HG03469 (cell line): ENCODE results near the gene EGLN2.
"Not testable (repeated sequence)": the region's sequence is repeated elsewhere in the genome, so short reads cannot be mapped to it uniquely, and the experiment has no call there.

ENCODE experiments used
- ATAC-seq: cut with Tn5 transposase; IDR thresholded peaks from one replicate; pipeline ENCODE4 v1.9.1; 2021; ENCODE audit warnings: mild to moderate bottlenecking, moderate library complexity, moderate number of reproducible peaks; ENCODE audit not compliant: unreplicated experiment

Gene EGLN2

GRCh38 chr19:40798683-40799557 is at the start of gene EGLN2:
Gene EGLN2 (plus strand): TSS chr19:40799191. CDS start chr19:40800573, 1,382 bp downstream.
- ATAC-seq = peak; percentile 50

DNA sequence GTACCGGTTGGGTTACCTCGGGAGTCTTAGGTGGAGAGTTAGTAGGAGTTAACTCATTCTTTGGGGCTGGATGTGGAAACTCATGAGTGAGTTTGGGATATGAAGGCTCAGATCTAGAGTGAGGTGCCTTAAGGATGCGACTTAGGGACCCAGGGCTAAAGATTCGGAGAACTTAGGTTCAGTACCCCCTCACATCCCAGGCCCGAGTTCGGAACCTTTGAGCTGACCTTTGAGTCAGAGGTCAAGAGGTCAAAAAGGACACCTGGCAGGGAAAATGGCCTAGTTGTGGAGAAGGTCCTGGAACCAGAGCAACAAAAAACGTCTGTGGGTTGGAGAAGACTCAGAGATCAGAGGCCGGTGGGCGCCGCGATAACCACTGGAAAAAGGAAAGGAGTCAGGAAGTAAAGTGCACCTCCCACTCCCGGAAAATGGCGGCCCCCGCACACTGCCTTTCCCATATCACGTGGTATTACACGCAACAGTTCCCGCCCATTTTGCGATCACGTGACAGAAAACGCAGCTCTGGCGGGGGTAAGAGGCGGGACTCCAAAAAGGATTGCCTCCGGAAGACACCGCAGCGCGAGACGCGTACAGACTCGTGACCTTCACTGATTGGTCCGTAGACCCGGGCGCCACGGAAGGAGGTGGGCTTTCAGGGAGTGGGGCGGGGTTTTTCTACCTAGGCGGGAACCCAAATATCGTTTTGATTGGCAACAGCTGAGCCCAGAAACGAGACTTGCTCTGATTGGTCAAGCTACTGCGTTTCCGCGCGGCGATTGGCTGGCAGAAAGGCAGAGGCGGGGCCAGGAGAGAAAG is 48.7 kb upstream of the EGLN2 start, which contains the start of gene ACTMAP:
ACTMAP (minus strand) TSS at position 420 of the 816 bp plus-strand sequence. CDS start 674 bp downstream, outside the sequence.
- ATAC-seq = peak; percentile 67

- ATAC-seq = peak; percentile 38
Observed at GRCh38 chr19:40750874-40751537, 48.0 kb upstream of the EGLN2 start, which contains the start of gene SNRPA. Gene SNRPA (plus strand): TSS chr19:40751203. CDS start chr19:40751409, 206 bp downstream.

- no peak for ATAC-seq
Observed at GRCh38 chr19:40752257-40752781, 46.7 kb upstream of the EGLN2 start.

- no peak for ATAC-seq
Observed at GRCh38 chr19:40754611-40755247, 44.3 kb upstream of the EGLN2 start.

DNA sequence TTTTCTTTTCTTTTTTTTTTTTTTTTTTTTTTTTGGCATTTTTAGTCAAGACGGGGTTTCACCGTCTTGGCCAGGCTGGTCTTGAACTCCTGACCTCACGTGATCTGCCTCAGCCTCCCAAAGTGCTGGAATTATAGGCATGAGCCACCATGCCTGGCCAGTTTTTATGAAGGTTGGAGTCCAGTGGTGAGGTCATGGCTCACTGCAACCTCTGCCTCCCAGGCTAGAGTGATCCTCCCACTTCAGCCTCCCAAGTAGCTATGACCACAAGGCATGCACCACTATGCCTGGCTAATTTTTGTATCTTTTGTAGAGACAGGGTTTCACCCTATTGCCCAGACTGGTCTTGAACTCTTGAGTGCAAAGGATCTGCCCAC is 43.8 kb upstream of the EGLN2 start:
- no peak for ATAC-seq

GRCh38 chr19:40755791-40756190 is 43.2 kb upstream of the EGLN2 start:
- ATAC-seq = no peak

DNA sequence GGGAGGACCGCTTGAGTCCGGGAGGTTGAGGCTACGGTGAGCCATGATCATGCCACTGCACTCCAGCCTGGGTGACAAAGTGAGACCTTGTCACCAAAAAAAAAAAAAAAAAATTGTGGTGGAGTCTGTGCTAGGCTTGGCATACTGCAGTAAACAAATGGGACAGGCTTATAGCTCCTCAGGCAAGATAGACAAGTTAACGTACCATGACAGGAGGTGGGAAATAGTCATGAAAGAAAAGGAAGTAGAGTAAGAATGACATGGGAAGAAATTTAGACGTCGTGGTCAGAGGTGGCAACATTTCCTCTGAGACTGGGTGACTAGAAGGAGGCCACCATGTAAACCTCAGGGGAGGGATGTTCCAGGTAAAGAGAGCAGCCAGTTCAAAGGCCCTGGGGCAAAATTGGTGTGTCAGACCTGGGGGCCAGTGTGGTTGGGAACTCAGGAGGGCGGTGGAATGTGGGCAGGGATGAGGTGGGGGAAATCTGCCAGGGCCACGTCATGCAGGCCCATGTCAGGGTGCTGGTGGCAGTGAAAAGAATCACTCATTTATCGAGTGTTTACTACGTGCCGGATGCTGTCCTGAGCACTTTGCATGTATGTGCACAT is 42.4 kb upstream of the EGLN2 start:
- ATAC-seq = no peak

- no peak for ATAC-seq
Observed at GRCh38 chr19:40758491-40758890, 40.5 kb upstream of the EGLN2 start.

DNA sequence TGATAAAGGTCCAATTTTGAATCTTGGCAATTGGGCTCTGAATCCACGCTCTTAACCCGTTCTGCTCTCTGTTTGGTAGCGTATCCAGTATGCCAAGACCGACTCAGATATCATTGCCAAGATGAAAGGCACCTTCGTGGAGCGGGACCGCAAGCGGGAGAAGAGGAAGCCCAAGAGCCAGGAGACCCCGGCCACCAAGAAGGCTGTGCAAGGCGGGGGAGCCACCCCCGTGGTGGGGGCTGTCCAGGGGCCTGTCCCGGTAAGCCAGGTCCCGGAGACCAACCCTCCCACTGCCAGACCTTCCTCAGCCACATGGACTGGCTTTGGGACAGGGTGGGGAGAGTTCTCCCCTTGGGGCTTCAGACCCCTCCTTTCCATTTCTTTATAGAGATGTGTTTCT is 39.6 kb upstream of the EGLN2 start:
- no peak for ATAC-seq

DNA sequence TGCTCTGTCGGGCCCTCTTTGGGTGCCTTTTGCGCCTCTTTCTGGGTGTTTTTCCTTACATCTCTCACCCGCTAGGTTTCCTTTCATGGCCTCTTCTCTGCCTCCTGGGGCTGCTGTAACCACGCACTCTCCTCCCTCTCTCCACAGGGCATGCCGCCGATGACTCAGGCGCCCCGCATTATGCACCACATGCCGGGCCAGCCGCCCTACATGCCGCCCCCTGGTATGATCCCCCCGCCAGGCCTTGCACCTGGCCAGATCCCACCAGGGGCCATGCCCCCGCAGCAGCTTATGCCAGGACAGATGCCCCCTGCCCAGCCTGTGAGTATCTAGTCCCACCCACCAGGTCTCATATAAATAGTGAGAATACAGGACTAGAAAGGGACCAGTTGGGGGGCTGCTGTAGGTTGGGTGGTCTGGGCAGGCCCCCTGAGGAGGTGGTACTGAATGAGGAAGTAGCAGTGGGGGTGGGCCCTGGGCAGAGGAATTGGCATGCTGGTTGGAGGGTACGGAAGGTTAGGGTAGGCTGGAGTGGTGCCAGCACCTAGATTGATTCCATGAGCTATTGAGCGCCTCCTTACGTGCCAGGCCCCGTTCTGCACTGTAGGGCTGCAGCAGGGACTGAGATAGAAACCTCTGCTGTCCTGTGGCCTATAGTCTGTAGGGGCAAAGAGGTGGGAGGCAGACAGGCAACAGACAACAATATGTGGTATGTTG is 36.1 kb upstream of the EGLN2 start:
- no peak for ATAC-seq

DNA sequence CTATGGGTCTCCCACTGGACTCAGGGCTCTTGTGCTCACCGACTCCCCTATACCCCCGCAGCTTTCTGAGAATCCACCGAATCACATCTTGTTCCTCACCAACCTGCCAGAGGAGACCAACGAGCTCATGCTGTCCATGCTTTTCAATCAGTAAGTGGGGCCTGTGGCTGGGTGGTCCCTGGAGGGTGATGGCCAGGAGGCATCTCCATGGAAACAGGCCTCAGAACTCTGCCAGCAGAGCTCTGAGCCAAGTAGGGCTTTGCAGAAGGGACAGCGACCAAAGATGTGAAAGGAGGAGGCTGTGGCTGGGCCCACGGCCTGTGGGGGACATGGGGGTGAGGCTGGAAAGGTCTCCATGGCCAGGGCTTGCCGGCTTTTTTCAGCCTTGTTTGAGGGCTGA is 35.5 kb upstream of the EGLN2 start:
- no peak for ATAC-seq

DNA sequence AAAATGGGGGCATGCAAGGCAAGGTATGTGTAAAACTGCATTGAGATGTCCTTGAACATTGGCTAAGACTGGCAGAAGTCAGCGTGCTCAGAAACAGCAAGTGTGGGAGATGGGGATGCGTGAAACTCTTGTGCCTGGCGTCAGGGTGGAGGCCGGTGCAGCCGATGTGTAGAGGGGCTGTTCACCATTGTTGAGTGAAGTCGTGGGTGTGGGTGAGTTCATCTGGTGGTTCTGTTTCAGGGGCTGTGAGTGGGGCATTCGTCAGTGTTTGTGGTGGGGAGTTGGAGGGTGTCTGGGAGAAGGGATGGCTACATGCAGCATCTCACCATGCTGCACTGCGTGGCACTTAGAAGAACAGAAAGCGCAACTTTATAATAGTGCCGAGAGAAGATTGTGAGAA is 35.0 kb upstream of the EGLN2 start:
- ATAC-seq = no peak

- not testable (repeated sequence) for ATAC-seq
Observed at GRCh38 chr19:40766385-40766784, 32.6 kb upstream of the EGLN2 start.

DNA sequence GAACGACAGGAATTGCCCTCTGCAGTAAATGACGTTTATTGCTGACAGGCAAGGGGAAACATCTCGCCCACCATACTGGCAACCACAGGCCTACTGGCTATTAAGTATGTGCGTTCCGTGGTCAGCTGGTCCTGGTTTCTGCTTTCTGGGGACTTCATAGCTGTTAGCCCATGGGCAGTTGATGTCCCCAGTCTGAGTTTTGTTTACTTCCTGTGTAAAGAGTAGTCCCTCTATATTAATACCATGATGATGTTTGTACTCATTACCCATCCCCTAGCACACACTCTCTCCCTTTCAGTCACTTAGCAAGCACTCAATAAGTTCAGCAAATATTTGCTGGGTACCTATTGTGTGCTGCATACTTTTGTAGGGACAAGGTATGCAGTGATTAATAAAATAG is 30.1 kb upstream of the EGLN2 start:
- ATAC-seq = no peak

DNA sequence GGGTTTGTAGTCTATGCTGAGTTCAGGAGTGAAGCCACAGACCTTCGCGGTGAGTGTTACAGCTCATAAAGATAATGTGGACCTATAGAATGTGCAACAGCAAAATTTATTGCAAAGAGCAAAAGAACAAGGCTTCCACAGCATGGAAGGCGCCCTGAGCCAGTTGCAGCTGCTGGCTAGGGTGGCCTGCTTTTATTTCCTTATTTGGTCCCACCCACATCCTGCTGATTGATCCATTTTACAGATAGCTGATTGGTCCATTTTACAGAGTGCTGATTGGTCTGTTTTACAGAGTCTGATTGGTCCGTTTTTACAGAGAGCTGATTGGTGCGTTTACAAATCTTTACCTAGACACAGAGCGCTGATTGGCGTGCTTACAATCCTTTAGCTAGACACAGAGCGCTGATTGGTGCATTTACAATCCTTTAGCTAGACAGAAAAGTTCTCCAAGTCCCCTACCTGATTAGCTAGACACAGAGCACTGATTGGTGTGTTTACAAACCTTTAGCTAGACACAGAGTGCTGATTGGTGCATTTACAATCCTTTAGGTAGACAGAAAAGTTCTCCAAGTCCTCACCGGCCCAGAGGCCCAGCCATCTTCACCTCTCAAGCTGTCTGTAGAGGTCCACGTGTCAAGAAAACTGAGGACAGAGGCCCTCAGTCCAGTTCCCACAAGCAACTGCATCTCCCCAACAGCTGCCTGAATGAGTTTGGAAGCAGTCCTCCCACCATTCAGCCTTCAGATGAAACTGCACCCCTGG is 27.7 kb upstream of the EGLN2 start:
- ATAC-seq = not testable (repeated sequence)

DNA sequence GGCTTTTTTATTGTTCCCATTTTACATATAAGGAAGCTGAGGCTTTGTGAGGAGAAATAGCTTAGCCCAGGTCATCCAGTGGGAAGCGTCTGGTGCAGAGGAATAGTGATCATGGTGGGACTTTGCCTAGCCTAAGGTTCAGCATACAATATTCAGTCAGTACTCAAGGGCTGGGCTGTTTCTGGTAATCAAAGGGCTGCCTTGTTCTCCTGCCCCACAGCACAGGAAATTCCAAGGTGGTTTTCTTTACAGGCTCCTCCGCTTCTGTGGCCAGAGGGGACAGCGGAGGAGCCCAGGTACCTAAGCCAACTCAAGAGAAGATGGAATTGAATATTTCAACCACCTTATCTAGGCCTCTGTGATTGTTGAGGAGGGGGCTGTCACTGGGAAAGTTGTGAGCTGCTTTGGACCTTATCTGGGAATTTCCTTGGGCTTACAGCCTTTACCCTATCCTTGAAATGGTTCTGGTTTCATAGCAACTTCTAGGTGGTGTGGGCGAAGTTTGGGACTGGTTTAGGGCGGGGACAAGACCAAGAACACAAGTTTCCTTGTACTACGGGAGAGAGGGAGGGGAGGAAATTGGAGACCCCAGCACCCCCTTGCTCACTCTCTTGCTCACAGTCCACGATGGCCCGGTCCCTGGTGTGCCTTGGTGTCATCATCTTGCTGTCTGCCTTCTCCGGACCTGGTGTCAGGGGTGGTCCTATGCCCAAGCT is 23.9 kb upstream of the EGLN2 start, which contains the start of gene MIA:
MIA (plus strand) TSS at position 606 of the 716 bp plus-strand sequence; CDS start at position 628, 22 bp downstream.
- no peak for ATAC-seq

DNA sequence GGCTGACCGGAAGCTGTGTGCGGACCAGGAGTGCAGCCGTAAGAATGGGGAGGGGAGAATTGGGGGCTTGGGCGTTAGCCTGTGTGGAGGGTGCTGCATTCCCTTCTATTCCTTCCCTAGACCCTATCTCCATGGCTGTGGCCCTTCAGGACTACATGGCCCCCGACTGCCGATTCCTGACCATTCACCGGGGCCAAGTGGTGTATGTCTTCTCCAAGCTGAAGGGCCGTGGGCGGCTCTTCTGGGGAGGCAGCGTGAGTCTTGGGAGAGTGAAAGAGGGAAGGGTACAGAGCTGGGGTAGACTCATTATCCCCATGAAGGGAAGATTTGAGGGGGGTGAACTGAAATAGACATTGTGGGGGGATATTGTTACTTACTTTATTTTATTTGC is 23.4 kb upstream of the EGLN2 start:
- no peak for ATAC-seq
